Thyroid gland (tissue), 4 donors: ENCODE data around the gene HTR3D. TPM values are rescaled to one million over a fixed set of nuclear protein-coding genes. Genes with fewer than 3 reads are reported as not detected.
"Not testable (repeated sequence)": the region's sequence is repeated elsewhere in the genome, so short reads cannot be mapped to it uniquely, and the experiment has no call there.

Experiments
- DNase-seq, 2 donors: peaks; one replicate each; pipeline ENCODE4 v3.0.0-alpha.2; 2019
- H3K27ac ChIP-seq, 3 donors: fragments of 200-600 bp; sonication (generic); 1 replicate in 2 of 3; 2 replicates in 1 of 3; pipeline ENCODE4 v1.5.1; 2016 to 2019; ENCODE audit warnings: mild to moderate bottlenecking in 1 of 3, moderate library complexity in 1 of 3
- H3K27me3 ChIP-seq: fragments of 200-600 bp; sonication (generic); one replicate; pipeline ENCODE4 v1.5.1; 2019
- H3K36me3 ChIP-seq, 2 donors: fragments of 200-600 bp; sonication (generic); one replicate each; pipeline ENCODE4 v1.5.1; 2016 to 2019
- H3K4me1 ChIP-seq, 2 donors: fragments of 200-600 bp; sonication (generic); one replicate each; pipeline ENCODE4 v1.5.1; 2017 to 2019
- H3K4me3 ChIP-seq, 3 donors: fragments of 200-600 bp; sonication (generic); replicated peaks in 1 of 3; 1 replicate in 2 of 3; 2 replicates in 1 of 3; pipeline ENCODE4 v1.5.1; 2016; ENCODE audit warnings: mild to moderate bottlenecking in 1 of 3
- H3K9me3 ChIP-seq: fragments of 200-600 bp; sonication (generic); one replicate; pipeline ENCODE4 v1.5.1; 2017
- CTCF ChIP-seq, 6 experiments: fragments of 200-600 bp in 3 of 6; fragments of 450-650 bp in 3 of 6; sonication (generic) in 3 of 6; IDR thresholded peaks; one replicate each; pipeline ENCODE4 v1.5.1; 2016 to 2019; ENCODE audit warnings: antibody characterized with exemption in 6 of 6, mild to moderate bottlenecking in 2 of 6, inconsistent platforms in 1 of 6, moderate library complexity in 1 of 6
- POLR2A ChIP-seq, 2 donors: fragments of 450-650 bp; IDR thresholded peaks; one replicate each; pipeline ENCODE4 v1.6.1; 2017; ENCODE audit warnings: antibody characterized with exemption in 2 of 2, mild to moderate bottlenecking in 2 of 2, moderate library complexity in 1 of 2
- WGBS, 2 donors: methylation state at CpG; one replicate each; pipeline ENCODE4 v1.1.5; 2017; 5-methylcytosine and 5-hydroxymethylcytosine counted together
- intact Hi-C: fragments of 100-400 bp; cut with DNase I; formaldehyde crosslinking; loops from one replicate; pipeline ENCODE4 v1.15.1; 2023
- total RNA-seq, 4 donors: library from RNA; depleted of rRNA; stranded (reverse); fragments of >200 nt; gene quantifications; one replicate each; pipeline ENCODE4 v1.2.3, GENCODE V29; 2016

HTR3D gene
- total RNA-seq, 4 donors from 2014 or later, result not detected

DNA sequence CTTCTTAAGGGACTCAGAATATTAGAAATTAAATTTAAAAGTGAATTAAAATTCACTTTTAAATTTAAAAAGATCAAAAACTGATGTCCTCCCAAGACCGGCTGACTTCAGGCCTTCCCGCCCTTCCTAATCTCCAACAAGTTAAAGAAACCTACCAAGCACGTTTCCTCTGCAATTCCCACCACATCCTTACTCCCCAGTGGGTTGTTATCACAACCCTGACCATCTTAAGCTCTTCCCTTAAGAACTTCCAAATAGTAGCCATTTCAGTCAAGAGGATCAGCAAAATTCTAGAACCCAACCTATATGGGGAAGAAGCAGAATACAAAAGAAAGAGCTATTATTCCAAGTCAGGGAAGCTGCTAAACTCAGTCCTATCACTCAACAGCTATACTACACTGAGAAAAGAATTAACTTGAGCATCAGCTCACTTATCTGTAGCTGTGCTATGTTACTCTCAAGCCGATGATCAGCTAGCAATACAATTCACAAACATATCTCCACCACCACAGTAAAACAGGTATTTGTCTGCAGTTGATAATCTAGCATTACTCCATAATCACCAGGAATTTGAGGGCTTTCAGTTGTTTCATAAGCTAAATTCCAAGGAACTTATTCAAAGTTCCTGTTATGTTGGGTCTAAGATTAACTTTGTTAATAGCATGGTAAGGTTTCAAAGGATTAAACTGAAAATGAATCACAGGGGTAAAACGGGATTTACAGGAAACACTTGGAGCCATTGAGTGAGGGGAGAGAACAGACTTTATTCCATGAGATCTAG, 28.2 kb upstream of the HTR3D start:
- Histone ChIP-seq H3K4me3 (no peak overlapping the region), H3K9me3 (no peaks in the 10 kb centered on the region), H3K27me3 (no peaks in the 10 kb centered on the region), H3K4me1 (peaks cover 5 to 6% of the 10 kb centered on the region in 2 donors), H3K36me3 (no peaks in the 10 kb centered on the region), H3K27ac (no peak overlapping the region)
- WGBS, 2 donors, result 93 to 96% methylated on average over 5 of the region's 5 CpGs
- DNase-seq, result no peak
- no peak for TF ChIP-seq POLR2A (IDR thresholded peaks at IDR 0.05)
- TF ChIP-seq CTCF (IDR thresholded peaks at IDR 0.05), result no peak
- intact Hi-C loops, result no loop called here

DNA sequence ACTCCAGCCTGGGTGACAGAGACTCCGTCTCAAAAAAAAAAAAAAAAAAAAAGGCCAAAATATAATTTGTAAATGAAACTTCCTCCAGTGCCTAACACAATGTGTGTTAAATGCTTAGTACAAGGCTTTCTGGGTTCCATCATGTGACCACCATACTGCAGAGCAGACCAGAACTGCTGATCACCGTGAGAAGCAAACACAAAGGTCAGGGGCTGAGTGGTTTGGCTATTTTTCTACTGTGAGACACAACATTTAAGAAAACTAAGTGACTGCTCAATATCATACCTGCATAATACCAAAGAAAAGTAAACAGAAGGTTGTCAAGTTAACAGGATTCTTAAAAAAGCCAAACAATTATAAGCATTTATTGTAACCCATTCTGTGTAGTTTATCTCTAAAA, 27.1 kb upstream of the HTR3D start:
- intact Hi-C loops, result no loop called here
- H3K9me3 ChIP-seq, result no peaks in the 10 kb centered on the region
- no peak overlapping the region for H3K4me3 ChIP-seq
- peaks cover 0 to 4% of the 10 kb centered on the region in 2 donors for H3K36me3 ChIP-seq
- H3K4me1 ChIP-seq, result peaks cover 5 to 6% of the 10 kb centered on the region in 2 donors
- no peaks in the 10 kb centered on the region for H3K27me3 ChIP-seq
- H3K27ac ChIP-seq, result no peak overlapping the region
- WGBS, 2 donors, result 85 to 89% methylated on average over 2 of the region's 2 CpGs
- TF ChIP-seq CTCF (IDR thresholded peaks at IDR 0.05), result no peak
- TF ChIP-seq POLR2A (IDR thresholded peaks at IDR 0.05), result no peak
- DNase-seq, result no peak

- DNase-seq, result peak; percentile 94 to 95
- 4 to 19% methylated on average over 11 of the region's 11 CpGs for WGBS, 2 donors
- Histone ChIP-seq H3K9me3 (no peaks in the 10 kb centered on the region), H3K4me1 (peaks cover 5 to 6% of the 10 kb centered on the region in 2 donors), H3K27ac (peak overlapping the region; percentile 35 to 69 (median 51)), H3K4me3 (no peak overlapping the region), H3K36me3 (peaks cover 0 to 5% of the 10 kb centered on the region in 2 donors), H3K27me3 (no peaks in the 10 kb centered on the region)
- intact Hi-C loops, result no loop called here
- no peak for TF ChIP-seq CTCF (IDR thresholded peaks at IDR 0.05)
- TF ChIP-seq POLR2A (IDR thresholded peaks at IDR 0.05), result peak in 1 of 2 donors; percentile 23
These were observed 25.5 kb upstream of the HTR3D start for GRCh38 chr3:184005941-184006507.

- WGBS, 2 donors, result 95 to 97% methylated on average over 11 of the region's 11 CpGs
- H3K9me3 ChIP-seq, H3K4me1 ChIP-seq, H3K4me3 ChIP-seq, H3K27ac ChIP-seq, H3K27me3 ChIP-seq, DNase-seq, intact Hi-C loops: not testable (repeated sequence)
- H3K36me3 ChIP-seq, result peaks cover 0 to 11% of the 10 kb centered on the region in 2 donors
These were observed 24.3 kb upstream of the HTR3D start for GRCh38 chr3:184007143-184007813.

- peaks cover 0 to 11% of the 10 kb centered on the region in 2 donors for H3K36me3 ChIP-seq
- intact Hi-C loops, result no loop called here
- H3K27ac ChIP-seq, result no peak overlapping the region
- H3K9me3 ChIP-seq, result no peaks in the 10 kb centered on the region
- 62 to 70% methylated on average over 3 of the region's 3 CpGs for WGBS, 2 donors
- no peaks in the 10 kb centered on the region for H3K27me3 ChIP-seq
- H3K4me3 ChIP-seq, result no peak overlapping the region
- no peak for DNase-seq
- peaks cover 5 to 6% of the 10 kb centered on the region in 2 donors for H3K4me1 ChIP-seq
- TF ChIP-seq CTCF (IDR thresholded peaks at IDR 0.05) (no peak), POLR2A (IDR thresholded peaks at IDR 0.05) (no peak)
These were observed 23.4 kb upstream of the HTR3D start for GRCh38 chr3:184008161-184008560.
